ENCODE results near the gene RNU5D-1.
A peak's percentile ranks its signal among the peaks of the same experiment; 100 is the strongest.
"Not testable (repeated sequence)": the region's sequence is repeated elsewhere in the genome, so short reads cannot be mapped to it uniquely, and the experiment has no call there.

RNU5D-1 gene

GRCh38 chr1:44743211-44743610 lies 12.2 kb upstream of the RNU5D-1 start:
- no peak for DNase-seq (ENCODE audit: low read depth)
- H3K4me3 ChIP-seq (ENCODE audit: control insufficient read depth, low read depth, low read length): no peak overlapping the region
- TF ChIP-seq CTCF (IDR thresholded peaks at IDR 0.05; ENCODE audit: control insufficient read depth, insufficient read depth, low read depth, low read length, missing control alignments): no peak

DNA sequence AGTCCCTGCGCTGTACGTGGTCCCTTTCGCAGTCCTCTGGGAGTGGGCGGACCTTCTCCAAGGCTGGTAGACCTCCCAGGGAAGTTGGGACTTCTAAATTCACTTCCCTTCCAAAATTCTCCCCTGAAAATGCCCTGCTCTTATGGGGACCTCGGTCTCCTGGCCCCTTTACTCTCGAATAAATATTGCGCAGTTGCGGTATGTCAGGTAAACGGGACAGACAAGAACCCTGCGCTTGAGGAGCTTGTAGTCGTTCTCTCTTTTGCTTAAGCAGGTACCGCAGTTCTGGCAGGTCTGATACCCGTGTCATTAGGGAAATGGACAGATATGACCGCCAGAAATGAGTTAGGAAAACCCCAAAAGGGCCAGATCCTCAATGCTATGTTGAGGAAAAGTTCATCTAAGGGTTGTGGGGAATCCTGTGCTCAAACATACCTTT lies 9.2 kb upstream of the RNU5D-1 start:
- DNase-seq (ENCODE audit: low read depth): no peak
- peak overlapping the region; percentile 50 for H3K4me3 ChIP-seq (ENCODE audit: control insufficient read depth, low read depth, low read length)
- no peak for TF ChIP-seq CTCF (IDR thresholded peaks at IDR 0.05; ENCODE audit: control insufficient read depth, insufficient read depth, low read depth, low read length, missing control alignments)

- no peak for TF ChIP-seq CTCF (IDR thresholded peaks at IDR 0.05; ENCODE audit: control insufficient read depth, insufficient read depth, low read depth, low read length, missing control alignments)
- peak within 1 kb of the TSS; percentile 50 for H3K4me3 ChIP-seq (ENCODE audit: control insufficient read depth, low read depth, low read length)
- peak; percentile 87 for DNase-seq (ENCODE audit: low read depth)
Observed at GRCh38 chr1:44739307-44740178, 8.6 kb upstream of the RNU5D-1 start, which contains the start of gene KIF2C. KIF2C (plus strand) TSS chr1:44739837; CDS start chr1:44739933, 96 bp downstream.

GRCh38 chr1:44738953-44739306 lies 8.0 kb upstream of the RNU5D-1 start:
- peak overlapping the region; percentile 50 for H3K4me3 ChIP-seq (ENCODE audit: control insufficient read depth, low read depth, low read length)
- DNase-seq (ENCODE audit: low read depth): not testable (repeated sequence)

DNA sequence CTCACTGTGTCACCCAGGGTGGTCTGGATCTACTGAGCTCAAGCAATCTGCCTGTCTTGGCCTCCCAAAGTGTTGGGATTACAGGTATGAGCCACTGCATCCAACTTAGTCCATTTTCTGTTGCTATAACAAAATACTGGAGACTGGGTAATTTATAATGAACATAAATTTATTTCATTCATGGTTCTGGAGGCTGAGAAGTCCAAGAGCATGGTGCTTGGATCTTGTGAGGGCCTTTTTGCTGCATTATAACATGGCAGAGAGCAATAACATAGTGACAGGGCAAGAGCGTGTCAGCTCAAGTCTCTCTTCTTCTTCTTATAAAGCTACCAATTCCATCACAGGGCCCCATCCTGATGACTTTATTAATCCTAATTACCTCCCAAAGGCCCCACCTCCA lies 5.0 kb upstream of the RNU5D-1 start:
- DNase-seq (ENCODE audit: low read depth): no peak
- no peak overlapping the region for H3K4me3 ChIP-seq (ENCODE audit: control insufficient read depth, low read depth, low read length)
- no peak for TF ChIP-seq CTCF (IDR thresholded peaks at IDR 0.05; ENCODE audit: control insufficient read depth, insufficient read depth, low read depth, low read length, missing control alignments)

DNA sequence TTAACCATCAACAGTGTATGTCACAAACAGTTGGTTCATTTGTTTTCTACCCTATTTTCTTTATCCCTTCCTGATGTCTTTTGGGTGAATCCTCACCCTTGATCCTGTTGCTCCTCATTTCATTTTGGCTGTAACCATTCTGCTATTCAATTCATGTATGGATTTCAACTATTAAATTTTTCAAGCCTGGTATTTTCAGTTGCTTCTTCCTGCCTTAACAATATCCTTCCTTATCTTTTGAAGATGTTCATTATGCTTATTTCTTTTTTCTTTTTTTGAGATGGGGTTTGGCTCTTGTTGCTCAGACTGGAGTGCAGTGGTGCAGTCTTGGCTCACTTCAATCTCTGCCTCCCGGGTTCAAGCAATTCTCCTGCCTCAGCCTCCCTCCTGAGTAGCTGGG lies 2.8 kb upstream of the RNU5D-1 start:
- H3K4me3 ChIP-seq (ENCODE audit: control insufficient read depth, low read depth, low read length): no peak overlapping the region
- DNase-seq (ENCODE audit: low read depth): no peak
- TF ChIP-seq CTCF (IDR thresholded peaks at IDR 0.05; ENCODE audit: control insufficient read depth, insufficient read depth, low read depth, low read length, missing control alignments): no peak

DNA sequence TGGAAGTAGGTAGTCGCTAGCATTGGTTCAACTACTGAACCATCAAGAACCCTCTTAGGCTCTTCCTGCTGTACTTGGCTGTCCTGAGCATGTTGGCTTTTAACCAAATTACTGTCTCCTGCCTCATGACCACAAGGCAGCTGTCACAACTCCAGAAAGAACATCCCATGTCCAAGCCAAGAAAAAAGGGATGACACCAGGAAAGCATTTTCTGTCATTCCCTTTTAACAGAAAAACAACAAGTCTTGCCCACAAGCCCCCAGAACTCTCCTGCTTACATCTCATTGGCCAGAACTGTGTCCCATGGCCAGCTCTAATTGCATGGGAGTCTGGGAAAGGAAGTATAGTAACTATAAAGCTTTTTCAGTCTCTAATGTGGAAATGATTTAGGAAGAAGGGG lies 2.4 kb upstream of the RNU5D-1 start:
- DNase-seq (ENCODE audit: low read depth): no peak
- TF ChIP-seq CTCF (IDR thresholded peaks at IDR 0.05; ENCODE audit: control insufficient read depth, insufficient read depth, low read depth, low read length, missing control alignments): no peak
- H3K4me3 ChIP-seq (ENCODE audit: control insufficient read depth, low read depth, low read length): no peak overlapping the region
